Testis (tissue), 3 donors: Measurements from ENCODE around the gene RAI1. TPM values are rescaled to one million over a fixed set of nuclear protein-coding genes. Genes with fewer than 3 reads are reported as not detected.

Experiments used
- DNase-seq: peaks from one replicate; pipeline ENCODE4 v3.0.0-alpha.2; 2019
- H3K27ac ChIP-seq, 2 donors: fragments of 200-600 bp; sonication (generic); one replicate each; pipeline ENCODE4 v1.5.1; 2019
- H3K27me3 ChIP-seq: fragments of 200-600 bp; sonication (generic); one replicate; pipeline ENCODE4 v1.5.1; 2019
- H3K36me3 ChIP-seq: fragments of 200-600 bp; sonication (generic); one replicate; pipeline ENCODE4 v1.5.1; 2017; ENCODE audit warnings: low read depth; ENCODE audit errors: missing control alignments
- H3K4me1 ChIP-seq: fragments of 200-600 bp; sonication (generic); one replicate; pipeline ENCODE4 v1.5.1; 2019
- H3K4me3 ChIP-seq, 2 donors: fragments of 200-600 bp; sonication (generic); one replicate each; pipeline ENCODE4 v1.5.1; 2017 to 2019
- H3K9me3 ChIP-seq: fragments of 200-600 bp; sonication (generic); one replicate; pipeline ENCODE4 v1.5.1; 2017
- CTCF ChIP-seq, 3 experiments: fragments of 450-650 bp in 2 of 3; fragments of 200-600 bp in 1 of 3; sonication (generic) in 1 of 3; IDR thresholded peaks; one replicate each; pipeline ENCODE4 v1.5.1; 2016 to 2019; ENCODE audit warnings: antibody characterized with exemption in 3 of 3, mild to moderate bottlenecking in 2 of 3, moderate library complexity in 1 of 3
- POLR2A ChIP-seq: fragments of 450-650 bp; IDR thresholded peaks from one replicate; pipeline ENCODE4 v1.6.1; 2017; ENCODE audit warnings: antibody characterized with exemption, mild to moderate bottlenecking, moderate library complexity
- WGBS, 2 donors: methylation state at CpG; one replicate each; pipeline ENCODE4 v1.1.5; 2018; 5-methylcytosine and 5-hydroxymethylcytosine counted together
- intact Hi-C: fragments of 100-400 bp; cut with DNase I; formaldehyde crosslinking; loops from one replicate; pipeline ENCODE4 v1.15.1; 2023; ENCODE audit warnings: low total_unique reads
- polyA plus RNA-seq: library from polyadenylated mRNA; stranded (reverse); fragments of 350-450 nt; fragmentation: Illumina TruSeq; extraction: RNeasy Lipid Tissue Mini Kit (QIAGEN cat#74804); gene quantifications from one replicate; pipeline ENCODE4 v1.2.3, GENCODE V29; 2014; ENCODE audit warnings: low read depth, low replicate concordance; ENCODE audit not compliant: insufficient read depth
- total RNA-seq, 2 donors: library from RNA; depleted of rRNA; stranded (reverse); fragments of >200 nt; gene quantifications; one replicate each; pipeline ENCODE4 v1.2.3, GENCODE V29; 2016

The RAI1 gene
- total and polyA plus RNA-seq, 3 donors from 2014 or later: 17.5 to 44.5 (median 42.8) TPM

GRCh38 chr17:17659340-17659739 lies 21.9 kb upstream of the RAI1 start:
- H3K27ac ChIP-seq: no peak overlapping the region
- H3K9me3 ChIP-seq: no peaks in the 10 kb centered on the region
- H3K4me3 ChIP-seq: no peak overlapping the region
- H3K4me1 ChIP-seq: no peaks in the 10 kb centered on the region
- WGBS, 2 donors: 89 to 97% methylated on average over 4 of the region's 4 CpGs
- TF ChIP-seq CTCF (IDR thresholded peaks at IDR 0.05) (no peak), POLR2A (no peak)
- intact Hi-C loops: no loop called here
- DNase-seq: no peak
- no peaks in the 10 kb centered on the region for H3K27me3 ChIP-seq
- no peaks in the 10 kb centered on the region for H3K36me3 ChIP-seq

GRCh38 chr17:17661134-17661533 lies 20.1 kb upstream of the RAI1 start:
- H3K4me1 ChIP-seq: no peaks in the 10 kb centered on the region
- DNase-seq: no peak
- no peaks in the 10 kb centered on the region for H3K36me3 ChIP-seq
- intact Hi-C loops: no loop called here
- no peak overlapping the region for H3K4me3 ChIP-seq
- TF ChIP-seq CTCF (IDR thresholded peaks at IDR 0.05) (no peak), POLR2A (no peak)
- WGBS, 2 donors: 88 to 98% methylated on average over 8 of the region's 8 CpGs
- H3K9me3 ChIP-seq: no peaks in the 10 kb centered on the region
- no peak overlapping the region for H3K27ac ChIP-seq
- no peaks in the 10 kb centered on the region for H3K27me3 ChIP-seq

GRCh38 chr17:17661834-17662385 lies 19.3 kb upstream of the RAI1 start:
- Histone ChIP-seq H3K36me3 (no peaks in the 10 kb centered on the region), H3K4me3 (no peak overlapping the region), H3K9me3 (no peaks in the 10 kb centered on the region), H3K27ac (no peak overlapping the region), H3K4me1 (no peaks in the 10 kb centered on the region), H3K27me3 (no peaks in the 10 kb centered on the region)
- DNase-seq: no peak
- 83 to 90% methylated on average over 10 of the region's 10 CpGs for WGBS, 2 donors
- intact Hi-C loops: no loop called here
- TF ChIP-seq CTCF (IDR thresholded peaks at IDR 0.05) (no peak), POLR2A (no peak)

- H3K9me3 ChIP-seq: no peaks in the 10 kb centered on the region
- intact Hi-C loops: no loop called here
- no peaks in the 10 kb centered on the region for H3K27me3 ChIP-seq
- TF ChIP-seq POLR2A: no peak
- TF ChIP-seq CTCF (IDR thresholded peaks at IDR 0.05): no peak
- 70 to 87% methylated on average over 6 to 19 of the region's 19 CpGs for WGBS, 2 donors
- H3K27ac ChIP-seq: no peak overlapping the region
- H3K4me3 ChIP-seq: no peak overlapping the region
- H3K4me1 ChIP-seq: no peaks in the 10 kb centered on the region
- H3K36me3 ChIP-seq: no peaks in the 10 kb centered on the region
- DNase-seq: no peak
Observed at GRCh38 chr17:17663160-17664063, 17.8 kb upstream of the RAI1 start.
